ENCODE data around the gene IDE. TPM values are rescaled to one million over a fixed set of nuclear protein-coding genes. Genes with fewer than 3 reads are reported as not detected.

Gene IDE
- total RNA-seq, 1 donor from 2014 or later, result 41.6 TPM

DNA sequence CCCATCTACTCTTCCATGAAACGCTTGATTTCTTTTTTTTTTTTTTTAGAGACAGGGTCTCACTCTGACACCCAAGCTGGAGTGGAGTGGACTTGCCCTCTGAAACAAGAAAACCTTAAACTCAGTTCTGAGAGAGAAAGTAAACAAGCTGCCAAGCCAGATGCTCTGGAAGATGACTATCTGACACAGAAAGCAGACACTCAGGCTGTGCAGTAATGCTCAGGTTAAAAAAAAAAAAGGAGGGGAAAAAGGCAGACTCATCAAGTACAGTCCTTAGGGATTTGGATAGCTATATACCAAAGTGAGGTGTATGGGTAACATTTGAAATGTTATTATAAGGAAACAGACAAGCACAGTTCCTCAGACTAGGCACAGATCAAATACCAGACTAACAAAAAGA, 80.5 kb downstream of the IDE start:
- no peak for DNase-seq (ENCODE audit: low spot score)
- Mint-ChIP-seq H3K27ac (ENCODE audit: unreplicated experiment) (no peak overlapping the region), H3K9me3 (ENCODE audit: unreplicated experiment) (no peaks in the 10 kb centered on the region), H3K36me3 (ENCODE audit: low read depth, unreplicated experiment) (peaks cover 18% of the 10 kb centered on the region), H3K4me1 (ENCODE audit: unreplicated experiment) (no peaks in the 10 kb centered on the region), H3K4me3 (ENCODE audit: unreplicated experiment) (no peak overlapping the region), H3K27me3 (ENCODE audit: unreplicated experiment) (no peaks in the 10 kb centered on the region)
- TF ChIP-seq CTCF (IDR thresholded peaks at IDR 0.05; ENCODE audit: unreplicated experiment), result no peak

DNA sequence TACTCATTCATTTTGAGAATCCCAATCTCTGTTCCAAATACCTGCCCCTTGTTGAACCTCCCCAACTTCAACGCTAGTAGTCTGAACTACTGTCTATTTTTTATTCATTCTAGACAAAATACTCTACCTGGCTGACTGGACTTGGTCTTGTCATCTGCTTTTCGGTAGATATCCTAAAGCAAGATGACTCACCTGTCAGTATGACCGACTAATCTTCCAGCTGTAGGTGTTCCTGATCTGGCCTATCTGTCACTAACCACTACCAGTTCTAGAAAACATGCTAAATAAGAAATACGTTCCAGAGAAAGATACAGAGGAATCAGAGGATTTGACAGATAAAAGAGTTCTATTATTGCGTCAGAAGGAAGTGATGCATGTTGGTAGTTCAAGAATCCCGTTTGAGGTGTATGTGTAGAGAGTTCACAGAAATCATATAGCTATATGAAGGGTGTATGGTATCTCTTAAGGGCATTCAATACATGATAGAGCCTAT, 81.1 kb downstream of the IDE start:
- Mint-ChIP-seq H3K4me1 (ENCODE audit: unreplicated experiment) (no peaks in the 10 kb centered on the region), H3K9me3 (ENCODE audit: unreplicated experiment) (no peaks in the 10 kb centered on the region), H3K27ac (ENCODE audit: unreplicated experiment) (no peak overlapping the region), H3K36me3 (ENCODE audit: low read depth, unreplicated experiment) (peaks cover 21% of the 10 kb centered on the region), H3K27me3 (ENCODE audit: unreplicated experiment) (no peaks in the 10 kb centered on the region), H3K4me3 (ENCODE audit: unreplicated experiment) (no peak overlapping the region)
- DNase-seq (ENCODE audit: low spot score), result no peak
- no peak for TF ChIP-seq CTCF (IDR thresholded peaks at IDR 0.05; ENCODE audit: unreplicated experiment)

DNA sequence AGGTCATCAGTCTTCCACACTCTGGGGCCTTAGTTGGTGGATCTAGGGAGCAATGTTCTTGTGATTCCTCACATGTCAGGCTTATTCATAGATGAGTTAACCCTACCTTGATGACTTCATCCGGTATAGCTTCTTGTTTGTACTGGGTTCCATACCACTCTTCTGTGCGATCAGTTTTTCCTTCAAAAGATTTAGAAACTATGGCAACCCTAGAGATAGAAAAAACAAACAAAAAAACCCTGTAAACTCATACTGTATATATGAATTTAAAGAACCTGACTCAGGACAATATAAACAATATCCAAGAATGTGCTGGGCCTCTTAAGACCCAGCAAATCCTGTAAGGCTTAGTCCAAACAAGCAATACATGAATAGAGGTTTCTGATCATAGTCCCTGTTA, 83.5 kb downstream of the IDE start:
- Mint-ChIP-seq H3K27ac (ENCODE audit: unreplicated experiment) (no peak overlapping the region), H3K36me3 (ENCODE audit: low read depth, unreplicated experiment) (peaks cover 30% of the 10 kb centered on the region), H3K27me3 (ENCODE audit: unreplicated experiment) (no peaks in the 10 kb centered on the region), H3K4me3 (ENCODE audit: unreplicated experiment) (peak overlapping the region; percentile 1), H3K4me1 (ENCODE audit: unreplicated experiment) (no peaks in the 10 kb centered on the region), H3K9me3 (ENCODE audit: unreplicated experiment) (no peaks in the 10 kb centered on the region)
- no peak for DNase-seq (ENCODE audit: low spot score)
- TF ChIP-seq CTCF (IDR thresholded peaks at IDR 0.05; ENCODE audit: unreplicated experiment), result no peak

GRCh38 chr10:92486637-92487036, 87.3 kb downstream of the IDE start:
- Mint-ChIP-seq H3K4me3 (ENCODE audit: unreplicated experiment) (no peak overlapping the region), H3K27ac (ENCODE audit: unreplicated experiment) (no peak overlapping the region), H3K27me3 (ENCODE audit: unreplicated experiment) (no peaks in the 10 kb centered on the region), H3K4me1 (ENCODE audit: unreplicated experiment) (no peaks in the 10 kb centered on the region), H3K36me3 (ENCODE audit: low read depth, unreplicated experiment) (peaks cover 27% of the 10 kb centered on the region), H3K9me3 (ENCODE audit: unreplicated experiment) (no peaks in the 10 kb centered on the region)
- no peak for DNase-seq (ENCODE audit: low spot score)
- TF ChIP-seq CTCF (IDR thresholded peaks at IDR 0.05; ENCODE audit: unreplicated experiment), result no peak

- Mint-ChIP-seq H3K27ac (ENCODE audit: unreplicated experiment) (no peak overlapping the region), H3K36me3 (ENCODE audit: low read depth, unreplicated experiment) (peaks cover 15% of the 10 kb centered on the region)
These were observed 90.4 kb downstream of the IDE start for GRCh38 chr10:92483539-92483938.

More at GRCh38 chr10:92483539-92483938, 90.4 kb downstream of the IDE start:
- no peak overlapping the region for H3K4me3 Mint-ChIP-seq (ENCODE audit: unreplicated experiment)
- TF ChIP-seq CTCF (IDR thresholded peaks at IDR 0.05; ENCODE audit: unreplicated experiment), result no peak
- H3K9me3 Mint-ChIP-seq (ENCODE audit: unreplicated experiment), result no peaks in the 10 kb centered on the region
- DNase-seq (ENCODE audit: low spot score), result no peak
- no peaks in the 10 kb centered on the region for H3K4me1 Mint-ChIP-seq (ENCODE audit: unreplicated experiment)
- no peaks in the 10 kb centered on the region for H3K27me3 Mint-ChIP-seq (ENCODE audit: unreplicated experiment)
